Measurements from ENCODE around the gene HOXA9.

Gene HOXA9

GRCh38 chr7:27200761-27201579 is 35.6 kb upstream of the HOXA9 start:
- no peak for DNase-seq

GRCh38 chr7:27199849-27200760 is 34.8 kb upstream of the HOXA9 start, which contains the start of gene HOXA13:
TSS of gene HOXA13 (minus strand) at chr7:27200091. CDS start at chr7:27200077, 14 bp downstream.
- DNase-seq: no peak

GRCh38 chr7:27198871-27199801 is 33.8 kb upstream of the HOXA9 start:
- no peak for DNase-seq

GRCh38 chr7:27198138-27198841 is 33.0 kb upstream of the HOXA9 start:
- no peak for DNase-seq

- no peak for DNase-seq
Observed at GRCh38 chr7:27197137-27198042, 32.1 kb upstream of the HOXA9 start.

- peak in 1 of 2 donors; percentile 55 for DNase-seq
Observed at GRCh38 chr7:27196287-27196767, 31.0 kb upstream of the HOXA9 start.

GRCh38 chr7:27194686-27195379 is 29.5 kb upstream of the HOXA9 start:
- no peak for DNase-seq

- DNase-seq: no peak
Observed at GRCh38 chr7:27194002-27194352, 28.6 kb upstream of the HOXA9 start.

- DNase-seq: no peak
Observed at GRCh38 chr7:27193335-27194001, 28.1 kb upstream of the HOXA9 start.

GRCh38 chr7:27192546-27193334 is 27.4 kb upstream of the HOXA9 start:
- no peak for DNase-seq

GRCh38 chr7:27191833-27192545 is 26.7 kb upstream of the HOXA9 start:
- DNase-seq: no peak

- DNase-seq: no peak
Observed at GRCh38 chr7:27191161-27191731, 25.9 kb upstream of the HOXA9 start.

- no peak for DNase-seq
Observed at GRCh38 chr7:27189997-27190748, 24.8 kb upstream of the HOXA9 start.

GRCh38 chr7:27189295-27189996 is 24.1 kb upstream of the HOXA9 start:
- DNase-seq: no peak

- DNase-seq: peak in 1 of 2 donors; percentile 34
Observed at GRCh38 chr7:27188386-27189294, 23.3 kb upstream of the HOXA9 start.
